ENCODE measurements around the gene METAP2.
"Not testable (repeated sequence)": the region's sequence is repeated elsewhere in the genome, so short reads cannot be mapped to it uniquely, and the experiment has no call there.

METAP2 gene

GRCh38 chr12:95473231-95473883, 595 bp upstream of the METAP2 start:
- H3K27me3 Mint-ChIP-seq, result no peaks in the 10 kb centered on the region
- peak; percentile 4 to 32 (median 18) for DNase-seq
- H3K9me3 Mint-ChIP-seq, result no peaks in the 10 kb centered on the region
- H3K36me3 Mint-ChIP-seq (ENCODE audit: insufficient read depth), result peaks cover 31% of the 10 kb centered on the region
- H3K27ac Mint-ChIP-seq, result peak overlapping the region; percentile 92 to 93
- ATAC-seq (replicated peaks), result peak; percentile 52
- H3K4me3 Mint-ChIP-seq, result peak overlapping the region; percentile 94 to 95
- H3K4me1 Mint-ChIP-seq (ENCODE audit: low read depth in 2 of 2), result peaks cover 17 to 47% of the 10 kb centered on the region in 2 donors

GRCh38 chr12:95474660-95474958, 657 bp downstream of the METAP2 start:
- peaks cover 27 to 57% of the 10 kb centered on the region in 2 donors for H3K4me1 Mint-ChIP-seq (ENCODE audit: low read depth in 2 of 2)
- peak overlapping the region; percentile 94 to 95 for H3K4me3 Mint-ChIP-seq
- no peak for DNase-seq
- peaks cover 34% of the 10 kb centered on the region for H3K36me3 Mint-ChIP-seq (ENCODE audit: insufficient read depth)
- no peak for ATAC-seq (replicated peaks)
- no peaks in the 10 kb centered on the region for H3K27me3 Mint-ChIP-seq
- H3K9me3 Mint-ChIP-seq, result no peaks in the 10 kb centered on the region
- peak overlapping the region; percentile 92 to 93 for H3K27ac Mint-ChIP-seq

GRCh38 chr12:95480230-95480629, 6.3 kb downstream of the METAP2 start:
- Mint-ChIP-seq H3K4me1 (ENCODE audit: low read depth in 2 of 2) (peaks cover 40 to 64% of the 10 kb centered on the region in 2 donors), H3K27me3 (no peaks in the 10 kb centered on the region), H3K4me3 (no peak overlapping the region), H3K36me3 (ENCODE audit: insufficient read depth) (peaks cover 57% of the 10 kb centered on the region), H3K27ac (peak overlapping the region in 1 of 2 donors; percentile 91), H3K9me3 (no peaks in the 10 kb centered on the region)
- ATAC-seq (replicated peaks) (no peak), DNase-seq (no peak)

- Mint-ChIP-seq H3K9me3 (no peaks in the 10 kb centered on the region), H3K4me1 (ENCODE audit: low read depth in 2 of 2) (peaks cover 34 to 56% of the 10 kb centered on the region in 2 donors), H3K27me3 (no peaks in the 10 kb centered on the region), H3K4me3 (no peak overlapping the region), H3K36me3 (ENCODE audit: insufficient read depth) (peaks cover 52% of the 10 kb centered on the region), H3K27ac (peak overlapping the region; percentile 77 to 91)
- no peak for DNase-seq
- ATAC-seq (replicated peaks), result peak; percentile 22
Measured at GRCh38 chr12:95481072-95481471, 7.1 kb downstream of the METAP2 start.

- no peaks in the 10 kb centered on the region for H3K9me3 Mint-ChIP-seq
- no peak overlapping the region for H3K4me3 Mint-ChIP-seq
- ATAC-seq (replicated peaks) (no peak), DNase-seq (no peak)
- H3K36me3 Mint-ChIP-seq (ENCODE audit: insufficient read depth), result peaks cover 53% of the 10 kb centered on the region
- no peaks in the 10 kb centered on the region for H3K27me3 Mint-ChIP-seq
- peaks cover 32 to 47% of the 10 kb centered on the region in 2 donors for H3K4me1 Mint-ChIP-seq (ENCODE audit: low read depth in 2 of 2)
- peak overlapping the region in 1 of 2 donors; percentile 91 for H3K27ac Mint-ChIP-seq
Measured at GRCh38 chr12:95481888-95482287, 7.9 kb downstream of the METAP2 start.

GRCh38 chr12:95482564-95482963, 8.6 kb downstream of the METAP2 start:
- Mint-ChIP-seq H3K4me1 (ENCODE audit: low read depth in 2 of 2) (peaks cover 32 to 44% of the 10 kb centered on the region in 2 donors), H3K36me3 (ENCODE audit: insufficient read depth) (peaks cover 49% of the 10 kb centered on the region), H3K27ac (peak overlapping the region in 1 of 2 donors; percentile 9)
- not testable (repeated sequence) for H3K27me3 Mint-ChIP-seq; ATAC-seq (replicated peaks); DNase-seq; H3K4me3 Mint-ChIP-seq; H3K9me3 Mint-ChIP-seq

GRCh38 chr12:95484524-95484923, 10.6 kb downstream of the METAP2 start:
- Mint-ChIP-seq H3K27ac (no peak overlapping the region), H3K4me3 (no peak overlapping the region), H3K36me3 (ENCODE audit: insufficient read depth) (peaks cover 55% of the 10 kb centered on the region), H3K27me3 (no peaks in the 10 kb centered on the region), H3K9me3 (no peaks in the 10 kb centered on the region), H3K4me1 (ENCODE audit: low read depth in 2 of 2) (peaks cover 22 to 26% of the 10 kb centered on the region in 2 donors)
- ATAC-seq (replicated peaks) (no peak), DNase-seq (no peak)

GRCh38 chr12:95487024-95487423, 13.1 kb downstream of the METAP2 start:
- Mint-ChIP-seq H3K36me3 (ENCODE audit: insufficient read depth) (peaks cover 65% of the 10 kb centered on the region), H3K4me1 (ENCODE audit: low read depth in 2 of 2) (peaks cover 4 to 6% of the 10 kb centered on the region in 2 donors), H3K9me3 (no peaks in the 10 kb centered on the region), H3K4me3 (no peak overlapping the region), H3K27ac (no peak overlapping the region), H3K27me3 (no peaks in the 10 kb centered on the region)
- ATAC-seq (replicated peaks), result no peak
- no peak for DNase-seq

- Mint-ChIP-seq H3K9me3 (no peaks in the 10 kb centered on the region), H3K27ac (no peak overlapping the region), H3K4me1 (ENCODE audit: low read depth in 2 of 2) (peaks cover 0 to 1% of the 10 kb centered on the region in 2 donors), H3K4me3 (no peak overlapping the region), H3K36me3 (ENCODE audit: insufficient read depth) (peaks cover 80% of the 10 kb centered on the region), H3K27me3 (no peaks in the 10 kb centered on the region)
- ATAC-seq (replicated peaks), result no peak
- DNase-seq, result no peak
Measured at GRCh38 chr12:95492462-95492861, 18.5 kb downstream of the METAP2 start.

GRCh38 chr12:95494888-95495287, 20.9 kb downstream of the METAP2 start:
- no peak overlapping the region for H3K4me3 Mint-ChIP-seq
- H3K27me3 Mint-ChIP-seq, result no peaks in the 10 kb centered on the region
- H3K36me3 Mint-ChIP-seq (ENCODE audit: insufficient read depth), result peaks cover 73% of the 10 kb centered on the region
- no peak overlapping the region for H3K27ac Mint-ChIP-seq
- ATAC-seq (replicated peaks), result no peak
- no peak for DNase-seq
- H3K9me3 Mint-ChIP-seq, result no peaks in the 10 kb centered on the region
- H3K4me1 Mint-ChIP-seq (ENCODE audit: low read depth in 2 of 2), result peaks cover 1 to 7% of the 10 kb centered on the region in 2 donors

- ATAC-seq (replicated peaks) (no peak), DNase-seq (no peak)
- Mint-ChIP-seq H3K9me3 (no peaks in the 10 kb centered on the region), H3K27ac (peak overlapping the region in 1 of 2 donors; percentile 69), H3K4me3 (no peak overlapping the region), H3K27me3 (no peaks in the 10 kb centered on the region), H3K36me3 (ENCODE audit: insufficient read depth) (peaks cover 73% of the 10 kb centered on the region), H3K4me1 (ENCODE audit: low read depth in 2 of 2) (peaks cover 3 to 7% of the 10 kb centered on the region in 2 donors)
Measured at GRCh38 chr12:95495433-95495832, 21.5 kb downstream of the METAP2 start.

- peaks cover 2 to 7% of the 10 kb centered on the region in 2 donors for H3K4me1 Mint-ChIP-seq (ENCODE audit: low read depth in 2 of 2)
- H3K4me3 Mint-ChIP-seq, result no peak overlapping the region
- no peaks in the 10 kb centered on the region for H3K9me3 Mint-ChIP-seq
- peaks cover 69% of the 10 kb centered on the region for H3K36me3 Mint-ChIP-seq (ENCODE audit: insufficient read depth)
- H3K27ac Mint-ChIP-seq, result peak overlapping the region in 1 of 2 donors; percentile 20
- ATAC-seq (replicated peaks), result no peak
- H3K27me3 Mint-ChIP-seq, result no peaks in the 10 kb centered on the region
- DNase-seq, result no peak
Measured at GRCh38 chr12:95497031-95497430, 23.1 kb downstream of the METAP2 start.

- Mint-ChIP-seq H3K27ac (peak overlapping the region in 1 of 2 donors; percentile 89), H3K4me3 (no peak overlapping the region), H3K4me1 (ENCODE audit: low read depth in 2 of 2) (peaks cover 7 to 11% of the 10 kb centered on the region in 2 donors), H3K27me3 (no peaks in the 10 kb centered on the region), H3K36me3 (ENCODE audit: insufficient read depth) (peaks cover 74% of the 10 kb centered on the region), H3K9me3 (no peaks in the 10 kb centered on the region)
- no peak for ATAC-seq (replicated peaks)
- DNase-seq, result no peak
Measured at GRCh38 chr12:95498968-95499367, 25.0 kb downstream of the METAP2 start.

GRCh38 chr12:95499772-95500171, 25.8 kb downstream of the METAP2 start:
- Mint-ChIP-seq H3K4me1 (ENCODE audit: low read depth in 2 of 2) (peaks cover 7 to 11% of the 10 kb centered on the region in 2 donors), H3K27me3 (no peaks in the 10 kb centered on the region), H3K36me3 (ENCODE audit: insufficient read depth) (peaks cover 75% of the 10 kb centered on the region), H3K9me3 (no peaks in the 10 kb centered on the region), H3K4me3 (no peak overlapping the region), H3K27ac (peak overlapping the region in 1 of 2 donors; percentile 89)
- ATAC-seq (replicated peaks) (no peak), DNase-seq (no peak)

All from effector memory CD8-positive, alpha-beta T cell (primary cell).